Adipocyte (in vitro differentiated cells): Measurements from ENCODE around the gene ZMPSTE24.
"Not testable (repeated sequence)": the region's sequence is repeated elsewhere in the genome, so short reads cannot be mapped to it uniquely, and the experiment has no call there.

Experiments used
- DNase-seq: peaks from one replicate; pipeline ENCODE4 v3.0.0-alpha.2; 2015; ENCODE audit warnings: low read depth
- H3K27me3 ChIP-seq: replicated peaks from 2 replicates; pipeline ENCODE4 v1.7.0; 2013; ENCODE audit warnings: mild to moderate bottlenecking, low read length, moderate library complexity; ENCODE audit not compliant: control insufficient read depth, insufficient read depth
- H3K36me3 ChIP-seq: 2 replicates; pipeline ENCODE4 v1.7.0; 2013; ENCODE audit warnings: low read length, mild to moderate bottlenecking, moderate library complexity; ENCODE audit not compliant: control insufficient read depth, insufficient read depth, severe bottlenecking
- H3K4me1 ChIP-seq: 2 replicates; pipeline ENCODE4 v1.7.0; 2013; ENCODE audit warnings: mild to moderate bottlenecking, low read length, moderate library complexity; ENCODE audit not compliant: control insufficient read depth, insufficient read depth
- H3K4me3 ChIP-seq: 2 replicates; pipeline ENCODE4 v1.7.0; 2013; ENCODE audit warnings: mild to moderate bottlenecking, low read length, moderate library complexity
- H3K9ac ChIP-seq: 2 replicates; pipeline ENCODE4 v1.7.0; 2013; ENCODE audit warnings: mild to moderate bottlenecking, low read length, moderate library complexity
- H3K9me3 ChIP-seq: 2 replicates; pipeline ENCODE4 v1.7.0; 2013; ENCODE audit warnings: mild to moderate bottlenecking, low read length, moderate library complexity; ENCODE audit not compliant: control insufficient read depth

Gene ZMPSTE24

DNA sequence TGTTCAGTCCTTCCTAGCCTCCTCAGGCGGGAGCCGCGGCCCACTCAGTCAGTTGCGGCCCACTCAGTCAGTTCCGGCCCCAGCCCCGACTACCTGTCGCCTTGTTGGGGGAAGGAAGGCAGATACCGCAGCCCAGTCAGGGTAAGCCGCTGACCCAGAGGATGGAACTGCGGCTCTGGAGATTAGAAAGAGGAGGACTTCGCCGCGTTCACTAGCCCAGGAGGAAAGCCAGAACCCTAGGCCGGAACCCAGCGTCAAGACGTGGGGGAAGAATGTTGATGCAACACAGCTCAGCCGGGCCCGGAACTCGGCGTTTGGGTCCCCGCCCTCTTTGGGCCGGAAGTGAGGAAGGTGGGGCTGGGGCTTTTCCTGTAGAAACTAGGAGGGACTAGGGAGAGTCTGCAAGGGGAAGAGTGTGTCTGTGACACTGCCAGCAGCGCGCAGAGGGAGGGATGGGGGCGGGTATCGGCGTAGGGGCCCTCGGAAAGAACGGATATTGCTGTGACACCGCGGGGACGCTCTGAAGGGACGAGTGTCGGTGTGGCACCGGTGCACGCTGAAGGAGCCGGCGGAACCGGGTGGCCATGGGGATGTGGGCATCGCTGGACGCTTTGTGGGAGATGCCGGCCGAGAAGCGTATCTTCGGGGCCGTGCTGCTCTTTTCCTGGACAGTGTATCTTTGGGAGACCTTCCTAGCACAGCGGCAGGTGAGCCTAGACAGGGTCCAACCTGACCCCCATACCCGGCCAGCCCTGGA is at the start of gene ZMPSTE24:
ZMPSTE24 (plus strand) TSS at position 549 of the 757 bp plus-strand sequence; CDS start at position 585, 36 bp downstream.
- peaks cover 28% of the 10 kb centered on the region for H3K36me3 ChIP-seq
- no peaks in the 10 kb centered on the region for H3K27me3 ChIP-seq
- DNase-seq: peak; percentile 98
- peaks cover 21% of the 10 kb centered on the region for H3K4me1 ChIP-seq
- peak within 1 kb of the TSS; percentile 92 for H3K9ac ChIP-seq
- H3K9me3 ChIP-seq: no peaks in the 10 kb centered on the region
- peak within 1 kb of the TSS; percentile 98 for H3K4me3 ChIP-seq

DNA sequence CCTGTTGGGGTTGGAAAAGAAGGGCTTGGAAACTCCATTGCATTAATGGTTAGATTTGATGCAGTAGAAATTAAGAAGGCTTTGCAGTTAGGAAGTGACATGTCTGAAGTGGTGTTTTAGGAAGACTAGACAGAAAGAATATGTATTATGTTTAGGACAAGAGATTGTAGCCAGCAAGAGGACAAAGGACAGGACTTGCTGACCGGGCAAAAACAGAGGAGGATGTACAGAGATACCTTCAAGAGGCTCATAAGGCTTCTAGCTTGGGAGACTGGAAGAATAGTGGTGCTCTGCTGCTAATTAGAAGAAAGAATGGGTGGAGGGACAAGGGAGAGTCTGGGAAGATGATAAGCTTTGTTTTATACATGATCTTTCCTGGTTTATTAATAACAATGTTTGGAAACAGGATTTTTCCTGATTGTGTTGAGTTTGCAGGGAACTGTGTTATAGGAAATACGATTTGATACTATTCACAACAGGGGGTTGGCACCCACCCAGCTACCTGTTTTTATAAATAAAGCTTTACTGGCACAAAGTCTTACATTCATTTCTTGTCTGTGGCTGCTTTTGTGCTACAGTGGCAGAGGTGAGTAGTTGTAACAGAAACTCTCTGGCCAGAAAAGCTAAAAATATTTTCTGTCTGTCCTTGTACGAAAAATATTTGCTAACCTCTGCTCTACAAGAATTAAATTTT is 47.4 kb upstream of the ZMPSTE24 start:
- Histone ChIP-seq H3K36me3 (peaks cover 47% of the 10 kb centered on the region), H3K9ac (no peak overlapping the region), H3K27me3 (no peaks in the 10 kb centered on the region), H3K4me1 (no peaks in the 10 kb centered on the region), H3K9me3 (no peaks in the 10 kb centered on the region), H3K4me3 (no peak overlapping the region)
- no peak for DNase-seq

GRCh38 chr1:40218333-40218732 is 39.7 kb upstream of the ZMPSTE24 start:
- no peaks in the 10 kb centered on the region for H3K27me3 ChIP-seq
- H3K4me3 ChIP-seq: no peak overlapping the region
- H3K9me3 ChIP-seq: no peaks in the 10 kb centered on the region
- no peak overlapping the region for H3K9ac ChIP-seq
- peaks cover 2% of the 10 kb centered on the region for H3K36me3 ChIP-seq
- no peak for DNase-seq
- H3K4me1 ChIP-seq: no peaks in the 10 kb centered on the region

- not testable (repeated sequence) for H3K4me3 ChIP-seq, DNase-seq, H3K4me1 ChIP-seq, H3K27me3 ChIP-seq, H3K36me3 ChIP-seq, H3K9ac ChIP-seq, H3K9me3 ChIP-seq
Observed at GRCh38 chr1:40221471-40221905, 36.5 kb upstream of the ZMPSTE24 start.

- H3K27me3 ChIP-seq: no peaks in the 10 kb centered on the region
- H3K9ac ChIP-seq: no peak overlapping the region
- no peak for DNase-seq
- H3K4me1 ChIP-seq: no peaks in the 10 kb centered on the region
- peaks cover 3% of the 10 kb centered on the region for H3K36me3 ChIP-seq
- H3K9me3 ChIP-seq: no peaks in the 10 kb centered on the region
- H3K4me3 ChIP-seq: no peak overlapping the region
Observed at GRCh38 chr1:40221977-40222772, 35.9 kb upstream of the ZMPSTE24 start.

DNA sequence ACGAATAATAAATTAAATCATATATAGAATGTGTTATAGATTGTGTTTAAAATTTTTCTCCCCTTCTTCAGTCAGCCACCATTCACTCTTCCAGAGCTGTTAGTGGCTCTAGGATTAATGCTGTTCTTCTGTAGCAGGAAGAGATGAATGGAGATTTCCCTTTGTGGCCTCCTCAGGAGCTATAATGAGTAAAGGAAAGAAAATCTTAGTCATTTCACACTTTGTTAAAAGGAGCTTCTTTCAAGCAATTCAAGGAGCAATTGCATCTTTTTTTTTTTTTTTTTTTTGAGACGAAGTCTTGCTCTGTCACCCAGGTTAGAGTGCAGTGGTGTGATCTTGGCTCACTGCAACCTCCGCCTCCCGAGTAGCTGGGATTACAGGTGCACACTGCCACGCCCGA is 34.0 kb upstream of the ZMPSTE24 start:
- DNase-seq: no peak
- H3K27me3 ChIP-seq: no peaks in the 10 kb centered on the region
- H3K4me1 ChIP-seq: no peaks in the 10 kb centered on the region
- H3K4me3 ChIP-seq: no peak overlapping the region
- H3K36me3 ChIP-seq: peaks cover 7% of the 10 kb centered on the region
- no peaks in the 10 kb centered on the region for H3K9me3 ChIP-seq
- H3K9ac ChIP-seq: no peak overlapping the region

DNA sequence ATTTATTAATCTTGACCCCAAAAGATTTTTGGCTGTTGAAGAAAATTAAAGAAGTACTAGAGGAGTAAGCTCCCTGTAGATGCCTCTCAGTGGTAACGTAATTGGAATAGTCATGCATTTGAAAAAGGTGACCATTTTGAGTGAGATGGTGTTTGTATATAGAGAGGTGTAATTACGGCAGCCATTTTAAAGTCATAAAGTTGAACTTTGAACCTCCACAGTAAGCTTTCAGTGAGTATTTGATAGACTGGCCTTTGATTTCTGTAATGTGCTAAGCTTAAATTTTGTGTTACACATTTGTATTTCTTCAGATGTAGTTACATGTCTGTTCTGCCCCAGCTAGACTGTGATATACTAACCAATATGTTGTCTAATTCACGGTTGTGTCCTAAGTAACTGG is 31.8 kb upstream of the ZMPSTE24 start:
- no peak overlapping the region for H3K4me3 ChIP-seq
- H3K27me3 ChIP-seq: no peaks in the 10 kb centered on the region
- H3K9ac ChIP-seq: no peak overlapping the region
- DNase-seq: no peak
- H3K9me3 ChIP-seq: no peaks in the 10 kb centered on the region
- peaks cover 9% of the 10 kb centered on the region for H3K36me3 ChIP-seq
- H3K4me1 ChIP-seq: no peaks in the 10 kb centered on the region

DNA sequence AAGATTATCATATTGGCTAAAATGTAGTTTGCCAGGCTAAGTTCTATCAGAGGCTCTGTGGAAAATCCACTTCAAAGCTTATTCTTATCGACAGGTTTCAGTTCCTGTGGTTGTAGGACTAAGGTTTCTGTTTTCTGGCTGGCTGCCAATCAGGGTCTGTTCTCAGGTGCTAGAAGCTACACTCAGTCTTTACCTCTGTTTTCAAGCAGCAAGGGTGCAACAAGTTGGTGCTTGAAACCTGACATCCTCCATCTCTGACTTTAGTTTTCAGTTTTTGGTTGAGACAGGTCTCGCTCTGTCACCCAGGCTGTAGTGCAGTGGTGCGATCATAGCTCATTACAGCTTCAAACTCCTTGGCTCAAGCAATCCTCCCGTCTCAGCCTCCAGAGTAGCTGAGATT is 25.6 kb upstream of the ZMPSTE24 start:
- Histone ChIP-seq H3K9ac (no peak overlapping the region), H3K27me3 (no peaks in the 10 kb centered on the region), H3K4me1 (no peaks in the 10 kb centered on the region), H3K9me3 (no peaks in the 10 kb centered on the region), H3K36me3 (peaks cover 48% of the 10 kb centered on the region), H3K4me3 (no peak overlapping the region)
- DNase-seq: no peak

DNA sequence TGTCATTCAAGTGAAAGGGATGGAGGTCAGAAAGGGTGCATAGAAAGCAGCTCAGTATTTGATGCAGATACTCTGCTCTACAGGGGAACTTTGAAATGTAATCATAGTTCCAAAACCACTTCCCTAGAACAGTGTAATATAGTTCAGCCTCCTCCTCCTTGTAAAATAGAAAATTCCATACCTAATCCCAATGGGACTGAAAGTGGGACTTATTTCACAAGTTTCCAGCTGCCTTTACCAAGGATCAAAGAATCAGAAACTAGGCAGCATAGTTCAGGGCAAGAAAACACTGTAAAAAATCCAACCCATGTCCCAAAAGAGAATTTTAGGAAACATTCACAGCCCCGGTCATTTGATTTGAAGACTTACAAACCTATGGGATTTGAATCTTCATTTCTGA is 18.4 kb upstream of the ZMPSTE24 start:
- DNase-seq: no peak
- Histone ChIP-seq H3K9me3 (no peaks in the 10 kb centered on the region), H3K36me3 (peaks cover 29% of the 10 kb centered on the region), H3K4me3 (no peak overlapping the region), H3K27me3 (no peaks in the 10 kb centered on the region), H3K9ac (no peak overlapping the region), H3K4me1 (peaks cover 48% of the 10 kb centered on the region)

DNA sequence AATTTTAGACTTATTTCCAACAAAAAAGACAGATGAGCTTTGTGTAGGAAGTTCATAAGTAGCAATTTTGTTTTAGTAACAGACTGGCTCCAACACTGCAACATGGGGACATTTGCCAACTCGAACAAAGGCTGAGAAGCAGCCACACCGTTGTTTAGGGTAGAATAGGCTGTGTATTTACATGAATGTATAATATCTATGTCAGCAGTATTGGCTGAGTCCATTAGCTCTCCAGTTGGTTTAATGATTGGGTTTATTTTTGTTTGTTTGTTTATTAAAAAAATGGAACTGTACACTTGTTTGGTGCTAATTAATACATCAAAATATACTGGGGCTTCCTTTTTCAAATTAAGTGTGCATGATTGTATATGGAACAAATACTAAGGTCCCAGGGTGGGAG is 17.6 kb upstream of the ZMPSTE24 start:
- H3K36me3 ChIP-seq: peaks cover 26% of the 10 kb centered on the region

GRCh38 chr1:40241362-40241761 is 16.7 kb upstream of the ZMPSTE24 start:
- DNase-seq: no peak
- H3K4me1 ChIP-seq: peaks cover 48% of the 10 kb centered on the region
- H3K9ac ChIP-seq: no peak overlapping the region
- H3K9me3 ChIP-seq: no peaks in the 10 kb centered on the region
- H3K36me3 ChIP-seq: peaks cover 17% of the 10 kb centered on the region
- no peaks in the 10 kb centered on the region for H3K27me3 ChIP-seq
- no peak overlapping the region for H3K4me3 ChIP-seq

More for the DNA sequence above, 17.6 kb upstream of the ZMPSTE24 start:
- Histone ChIP-seq H3K4me3 (no peak overlapping the region), H3K9ac (no peak overlapping the region), H3K9me3 (no peaks in the 10 kb centered on the region), H3K27me3 (no peaks in the 10 kb centered on the region), H3K4me1 (peaks cover 48% of the 10 kb centered on the region)
- DNase-seq: no peak
